GM18858 (cell line): ENCODE data around the gene KMT2B.
"Not testable (repeated sequence)": the region's sequence is repeated elsewhere in the genome, so short reads cannot be mapped to it uniquely, and the experiment has no call there.

ENCODE experiments used
- ATAC-seq: cut with Tn5 transposase; IDR thresholded peaks from one replicate; pipeline ENCODE4 v1.9.1; 2021; ENCODE audit not compliant: unreplicated experiment

The KMT2B gene

GRCh38 chr19:35717665-35718344 lies at the start of gene KMT2B:
Gene KMT2B (plus strand): TSS chr19:35718003. CDS start chr19:35718019, 16 bp downstream.
- ATAC-seq: peak; percentile 2

- ATAC-seq: no peak
Measured at GRCh38 chr19:35669566-35669965, 48.2 kb upstream of the KMT2B start.

GRCh38 chr19:35669974-35670373 lies 47.8 kb upstream of the KMT2B start:
- ATAC-seq: no peak

GRCh38 chr19:35670686-35671085 lies 47.1 kb upstream of the KMT2B start:
- ATAC-seq: no peak

- no peak for ATAC-seq
Measured at GRCh38 chr19:35671818-35672217, 46.0 kb upstream of the KMT2B start.

- no peak for ATAC-seq
Measured at GRCh38 chr19:35673121-35673804, 44.5 kb upstream of the KMT2B start.

GRCh38 chr19:35675589-35676140 lies 42.1 kb upstream of the KMT2B start:
- ATAC-seq: no peak

GRCh38 chr19:35689836-35690235 lies 28.0 kb upstream of the KMT2B start:
- no peak for ATAC-seq

GRCh38 chr19:35691106-35691505 lies 26.7 kb upstream of the KMT2B start:
- ATAC-seq: not testable (repeated sequence)

- ATAC-seq: no peak
Measured at GRCh38 chr19:35692010-35692409, 25.8 kb upstream of the KMT2B start.

GRCh38 chr19:35693422-35693821 lies 24.4 kb upstream of the KMT2B start:
- no peak for ATAC-seq

GRCh38 chr19:35693835-35694599 lies 23.8 kb upstream of the KMT2B start:
- ATAC-seq: peak; percentile 62

- ATAC-seq: no peak
Measured at GRCh38 chr19:35695895-35696422, 21.8 kb upstream of the KMT2B start.

GRCh38 chr19:35696835-35697234 lies 21.0 kb upstream of the KMT2B start:
- no peak for ATAC-seq

GRCh38 chr19:35702223-35703012 lies 15.4 kb upstream of the KMT2B start:
- ATAC-seq: peak; percentile 93

- no peak for ATAC-seq
Measured at GRCh38 chr19:35703343-35703742, 14.5 kb upstream of the KMT2B start.

- ATAC-seq: no peak
Measured at GRCh38 chr19:35704218-35704617, 13.6 kb upstream of the KMT2B start, which contains the start of gene ZBTB32. Gene ZBTB32 (plus strand): TSS chr19:35704558. CDS start chr19:35714627, 10,069 bp downstream.

GRCh38 chr19:35708391-35708790 lies 9.4 kb upstream of the KMT2B start:
- no peak for ATAC-seq

- no peak for ATAC-seq
Measured at GRCh38 chr19:35710784-35711723, 6.7 kb upstream of the KMT2B start.
